Measurements from ENCODE around the gene CARD18.
"Not testable (repeated sequence)": the region's sequence is repeated elsewhere in the genome, so short reads cannot be mapped to it uniquely, and the experiment has no call there.

The CARD18 gene

DNA sequence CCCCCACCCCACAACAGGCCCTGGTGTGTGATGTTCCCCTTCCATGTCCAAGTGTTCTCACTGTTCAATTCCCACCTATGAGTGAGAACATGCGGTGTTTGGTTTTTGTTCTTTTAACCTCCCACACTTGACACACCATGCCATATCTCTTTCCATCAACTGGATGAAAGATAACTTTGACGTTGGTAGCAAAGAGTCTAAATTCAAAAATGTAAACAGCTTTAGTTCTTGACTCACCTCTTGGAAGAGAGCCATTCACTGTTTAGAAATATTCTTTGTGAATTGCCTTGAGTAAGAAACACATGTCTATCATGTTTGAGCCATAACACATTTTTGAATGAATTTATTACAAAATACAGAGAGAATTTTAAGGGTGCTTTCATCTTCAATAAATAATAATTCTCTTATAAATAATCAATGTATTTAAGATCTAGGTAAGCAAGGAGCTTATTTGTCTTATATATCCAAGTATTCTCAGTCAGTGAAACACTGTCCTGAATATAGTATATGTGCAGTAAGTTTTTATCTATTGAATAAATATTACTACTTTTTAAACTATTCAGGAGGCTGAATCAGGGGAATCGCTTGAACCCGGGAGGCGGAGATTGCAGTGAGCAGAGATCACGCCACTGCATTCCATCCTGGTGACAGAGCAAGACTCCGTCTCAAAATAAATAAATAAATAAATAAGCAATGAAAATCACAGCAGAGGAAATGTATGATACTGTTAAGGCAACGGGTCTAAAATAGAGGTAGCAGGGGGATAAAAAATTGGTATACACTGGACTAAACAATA lies 6.7 kb downstream of the CARD18 start:
- no peak for DNase-seq

DNA sequence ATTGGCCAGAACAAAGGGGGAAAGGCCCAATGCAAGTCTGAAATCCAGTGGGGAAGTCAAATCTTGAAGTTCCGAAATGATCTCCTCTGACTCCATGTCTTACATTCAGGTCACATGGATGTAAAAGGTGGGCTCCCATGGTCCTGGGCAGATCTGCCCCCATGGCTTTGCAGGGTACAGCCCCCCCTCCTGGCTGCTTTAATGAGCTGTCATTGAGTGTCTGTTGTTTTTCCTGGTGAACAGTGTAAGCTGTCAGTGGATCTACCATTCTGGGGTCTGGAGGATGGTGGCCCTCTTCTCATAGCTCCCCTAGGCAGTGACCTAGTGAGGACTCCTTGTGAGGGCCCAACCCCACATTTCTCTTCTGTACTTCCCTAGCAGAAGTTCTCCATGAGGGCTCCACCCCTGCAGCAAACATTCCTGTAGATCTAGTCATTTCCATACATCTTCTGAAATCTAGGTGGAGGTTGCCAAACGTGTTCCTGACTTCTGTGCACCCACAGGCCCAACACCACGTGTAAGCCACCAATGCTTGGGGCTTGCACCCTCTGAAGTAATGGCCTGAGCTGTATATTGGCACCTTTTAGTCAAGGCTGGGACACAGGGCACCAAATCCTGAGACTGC lies 9.3 kb downstream of the CARD18 start:
- no peak for DNase-seq

DNA sequence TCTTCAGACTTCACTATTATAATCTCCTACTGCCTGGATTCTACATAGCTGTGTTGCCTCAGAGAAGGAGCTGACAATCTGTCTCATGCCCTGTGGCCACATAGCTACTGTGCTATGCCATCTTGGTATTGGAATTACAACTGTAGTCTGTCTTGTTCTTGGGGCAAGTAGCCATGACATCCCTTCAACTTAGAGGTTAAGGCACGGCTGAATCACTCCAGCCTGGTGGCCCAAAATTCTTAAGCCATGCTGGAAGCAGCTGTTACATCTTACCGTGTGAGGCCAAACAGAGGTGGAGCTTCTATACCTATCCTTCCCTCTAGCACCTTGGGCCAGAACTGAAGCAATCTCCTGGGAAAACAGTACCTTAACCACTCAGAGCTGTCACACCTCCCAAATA lies 14.8 kb downstream of the CARD18 start:
- DNase-seq = no peak

DNA sequence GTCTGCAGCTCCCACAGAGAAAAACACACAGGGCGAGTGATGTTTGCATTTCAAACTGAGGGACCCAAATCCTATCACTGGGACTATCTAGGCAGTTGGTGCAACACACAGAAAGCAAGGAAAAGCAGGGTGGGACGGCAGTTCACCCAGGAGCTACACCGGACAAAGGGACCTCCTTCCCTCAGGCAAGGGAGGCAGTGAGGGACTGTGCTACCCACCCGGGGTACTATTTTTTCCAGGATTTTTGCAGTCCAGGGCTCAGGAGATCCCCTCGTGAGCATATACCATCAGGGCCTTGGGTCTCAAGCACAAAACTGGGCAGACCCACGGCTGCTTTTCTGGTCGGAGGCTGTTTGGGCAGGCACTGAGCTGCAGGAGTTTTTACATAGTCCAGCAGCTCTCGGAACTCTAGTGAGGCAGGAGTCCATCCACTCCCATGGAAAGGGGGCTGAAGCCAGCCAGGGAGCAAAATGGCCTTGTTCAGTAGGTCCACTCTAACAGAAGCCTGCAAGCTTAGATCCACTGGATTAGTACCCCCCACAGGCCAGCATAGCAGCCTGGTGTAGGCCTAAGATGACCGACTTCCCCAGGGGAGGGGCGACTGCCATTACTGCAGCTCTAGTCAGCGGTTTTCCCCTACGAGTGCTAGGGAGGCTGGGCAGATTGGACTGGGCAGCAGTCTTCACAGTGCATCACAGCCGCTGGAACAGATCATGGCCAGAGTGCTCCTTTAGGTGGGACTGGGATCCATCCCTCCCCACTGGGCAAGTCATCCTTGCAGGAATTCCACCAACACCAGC lies 28.2 kb downstream of the CARD18 start:
- DNase-seq = no peak

DNA sequence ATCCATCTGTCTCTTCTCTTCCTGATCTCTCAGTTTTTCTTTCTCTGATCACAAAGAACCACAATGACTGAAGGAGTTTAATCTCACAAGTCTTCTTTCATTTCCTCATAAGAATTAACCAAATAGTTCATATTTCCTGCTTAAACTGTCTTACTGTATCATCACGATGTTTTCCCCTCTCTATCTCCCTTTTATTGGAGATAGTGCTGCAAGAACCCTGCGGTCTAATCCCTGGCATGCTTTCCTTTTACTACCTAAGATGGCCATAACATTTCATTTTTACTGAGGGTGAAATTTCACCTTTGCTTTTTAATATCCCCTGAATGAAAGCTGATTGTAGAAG lies 28.9 kb downstream of the CARD18 start:
- no peak for DNase-seq

DNA sequence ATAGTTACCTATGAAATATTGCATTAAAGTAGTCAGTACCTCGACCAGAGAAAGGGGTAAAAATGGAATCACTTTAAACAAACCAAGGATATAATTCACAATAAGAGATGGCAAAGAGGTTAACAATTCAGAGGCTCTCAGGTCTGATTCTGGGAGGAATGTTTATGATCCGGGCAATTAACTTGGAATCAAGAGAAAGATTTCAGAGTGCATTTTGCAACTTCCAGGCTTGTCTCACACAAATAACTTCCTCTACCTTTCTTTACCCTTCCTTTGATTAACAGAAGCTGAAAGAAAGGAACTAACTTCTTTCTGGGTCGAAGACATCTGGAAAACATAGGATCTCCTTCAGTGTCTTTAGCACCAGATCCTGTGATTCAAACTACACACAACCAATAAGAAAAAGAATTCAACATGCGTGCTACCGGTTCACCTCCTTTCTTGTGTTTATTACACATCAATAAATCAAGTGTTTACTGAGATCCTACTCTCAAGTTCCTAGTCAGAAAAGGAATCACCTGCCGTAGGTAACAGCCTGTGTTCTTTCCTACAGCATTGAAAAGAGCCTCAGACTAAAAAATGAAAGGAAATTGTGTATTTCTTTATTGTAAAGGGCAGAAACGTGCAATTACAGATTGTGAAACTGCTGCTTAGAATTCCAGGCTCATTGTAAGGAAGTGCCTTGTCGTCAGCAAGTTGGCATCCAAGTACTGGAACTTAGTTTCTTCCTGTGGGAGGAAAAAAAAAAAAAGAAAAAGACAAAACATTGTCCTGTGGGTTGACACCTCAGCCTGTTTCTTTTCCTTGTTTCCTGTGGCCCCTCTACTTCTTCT lies 29.5 kb downstream of the CARD18 start:
- DNase-seq = no peak

DNA sequence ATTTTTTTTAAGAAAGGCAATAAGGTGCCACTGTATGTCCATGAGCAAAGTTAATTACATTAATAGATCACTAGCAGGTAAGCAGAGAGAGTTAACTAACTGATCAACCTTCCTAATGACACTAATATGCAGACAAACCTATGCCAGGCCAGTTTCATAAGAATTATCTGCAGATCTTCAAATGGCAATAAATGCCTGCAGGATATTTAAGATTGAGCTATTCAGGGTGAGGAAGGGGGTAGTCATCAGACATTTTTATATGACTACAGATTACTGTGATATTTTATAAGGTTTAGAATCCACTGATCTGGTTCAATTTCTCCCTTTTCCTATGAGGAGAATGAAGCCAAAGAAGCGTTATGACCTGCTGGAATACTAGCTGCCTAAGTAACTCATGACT lies 30.2 kb downstream of the CARD18 start:
- DNase-seq = no peak

DNA sequence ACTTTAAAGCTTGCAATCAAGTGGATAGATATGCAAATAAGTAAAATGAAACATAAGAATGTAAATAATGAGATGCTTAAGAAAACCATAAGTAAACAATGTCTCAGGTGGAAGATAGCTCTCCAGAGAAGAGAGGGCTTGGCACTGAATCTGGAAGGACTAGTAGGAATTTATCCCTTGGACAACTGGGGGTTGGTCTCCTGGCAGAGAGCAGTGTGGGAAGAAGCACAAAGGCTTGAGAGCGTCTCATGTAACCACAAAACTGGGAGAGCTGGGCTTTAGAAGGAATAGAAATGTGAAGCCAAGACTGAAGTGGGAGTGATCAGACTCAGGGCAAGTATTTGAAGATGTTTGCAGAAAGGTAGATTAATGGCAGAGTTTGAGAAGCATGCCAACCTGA lies 31.3 kb downstream of the CARD18 start:
- DNase-seq = no peak

DNA sequence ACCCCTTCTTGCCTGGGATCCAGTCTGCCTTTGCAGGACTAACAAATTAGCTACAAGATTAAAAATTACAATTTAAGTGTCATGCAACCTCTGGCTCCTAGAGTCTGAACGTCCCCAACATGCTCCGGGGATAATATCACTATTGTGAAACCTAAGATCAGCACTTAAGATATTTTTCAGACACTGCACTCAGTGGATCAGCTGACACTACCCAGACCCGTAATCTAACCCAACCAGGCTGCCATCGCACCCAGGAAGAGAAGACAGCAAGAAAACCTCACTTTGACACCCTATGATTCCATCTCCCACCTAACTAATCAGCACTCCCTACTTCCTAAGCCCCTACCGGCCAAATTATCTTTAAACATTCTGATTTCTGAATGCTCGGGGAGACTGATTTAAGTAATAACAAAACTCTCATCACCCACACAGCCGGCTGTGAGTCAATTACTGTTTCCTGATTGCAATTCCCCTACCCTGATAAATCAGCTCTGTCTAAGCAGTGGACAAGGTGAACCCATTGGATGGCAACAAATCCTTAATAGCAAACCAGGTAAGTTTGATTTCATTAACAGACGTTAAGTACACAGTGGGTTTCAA lies 32.2 kb downstream of the CARD18 start:
- DNase-seq = not testable (repeated sequence)

DNA sequence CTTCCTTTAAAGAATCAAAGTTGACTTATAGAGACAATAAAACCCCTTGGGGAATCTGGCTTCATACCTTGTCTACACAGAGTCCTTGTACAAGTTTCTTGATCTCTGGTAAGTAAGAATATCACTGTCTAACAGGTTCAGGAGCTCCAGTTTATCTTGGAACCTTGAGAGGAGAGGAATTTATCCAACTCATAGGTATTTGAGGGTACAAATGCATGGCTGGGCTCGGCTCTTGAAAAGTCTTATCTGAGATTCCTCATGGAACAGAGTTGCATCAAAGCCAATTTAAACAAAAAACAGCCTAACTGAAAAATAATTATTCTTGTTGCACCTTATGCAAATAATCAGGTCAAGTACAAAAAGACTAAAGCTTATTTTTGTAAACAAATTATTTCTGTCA lies 33.4 kb downstream of the CARD18 start:
- no peak for DNase-seq

DNA sequence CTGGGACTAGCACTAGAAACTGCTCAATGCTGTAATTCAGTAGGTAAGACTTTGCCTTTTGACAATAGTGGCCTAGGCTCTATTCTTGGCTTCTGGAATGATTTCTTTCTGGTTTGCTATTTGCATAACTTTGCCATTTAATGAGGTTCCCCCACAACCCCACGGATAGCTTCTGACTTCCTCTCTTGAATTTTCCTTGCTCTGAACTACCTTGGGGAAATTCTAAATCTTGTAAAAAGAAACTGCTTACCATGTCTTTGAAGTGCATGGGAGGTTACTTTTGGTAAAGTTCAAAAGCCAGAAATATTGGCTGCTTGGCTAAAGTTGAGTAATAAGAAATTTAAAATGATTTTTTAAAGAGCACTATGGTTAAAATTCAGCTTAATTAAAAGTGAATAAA lies 35.3 kb downstream of the CARD18 start:
- DNase-seq = no peak

DNA sequence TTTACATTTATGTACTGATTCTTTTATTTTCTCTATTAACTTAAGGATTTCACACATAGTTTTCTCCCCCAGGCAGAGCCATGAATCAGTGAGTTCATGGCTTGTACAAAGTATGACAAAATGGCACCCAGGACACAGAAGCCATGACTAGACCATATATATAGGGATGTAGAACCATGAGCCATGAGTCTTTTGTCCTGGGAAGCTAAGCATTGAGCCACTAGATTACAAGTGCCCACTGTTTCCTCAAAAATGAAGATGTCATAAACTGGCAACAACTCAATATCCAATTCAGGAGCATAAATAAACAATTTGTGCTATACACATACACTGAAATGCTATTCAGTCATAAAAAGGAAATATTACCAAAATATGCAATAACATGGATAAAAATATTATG lies 36.2 kb downstream of the CARD18 start:
- DNase-seq = no peak

DNA sequence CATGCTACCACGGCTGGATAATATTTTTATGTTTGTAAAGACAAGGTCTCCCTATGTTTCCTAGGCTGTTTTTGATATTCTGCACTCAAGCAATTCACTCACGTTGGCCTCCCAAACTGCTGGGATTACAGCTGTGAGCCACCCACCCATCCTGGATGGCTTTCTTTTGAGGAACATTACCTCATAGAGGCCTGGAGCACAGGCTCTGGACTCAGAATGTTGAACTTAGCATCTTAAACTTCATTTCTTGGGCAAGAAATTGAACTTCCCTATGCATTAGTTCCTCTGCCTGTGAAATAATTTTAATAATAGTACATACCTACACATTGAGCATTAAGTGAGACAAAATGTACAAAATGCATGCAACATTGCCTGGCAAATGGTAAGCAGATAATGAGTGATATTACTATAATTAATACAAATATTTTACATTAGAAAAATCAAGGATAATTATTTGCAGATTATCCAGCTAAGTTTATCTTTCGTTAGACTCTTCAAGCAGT lies 37.4 kb downstream of the CARD18 start:
- not testable (repeated sequence) for DNase-seq

DNA sequence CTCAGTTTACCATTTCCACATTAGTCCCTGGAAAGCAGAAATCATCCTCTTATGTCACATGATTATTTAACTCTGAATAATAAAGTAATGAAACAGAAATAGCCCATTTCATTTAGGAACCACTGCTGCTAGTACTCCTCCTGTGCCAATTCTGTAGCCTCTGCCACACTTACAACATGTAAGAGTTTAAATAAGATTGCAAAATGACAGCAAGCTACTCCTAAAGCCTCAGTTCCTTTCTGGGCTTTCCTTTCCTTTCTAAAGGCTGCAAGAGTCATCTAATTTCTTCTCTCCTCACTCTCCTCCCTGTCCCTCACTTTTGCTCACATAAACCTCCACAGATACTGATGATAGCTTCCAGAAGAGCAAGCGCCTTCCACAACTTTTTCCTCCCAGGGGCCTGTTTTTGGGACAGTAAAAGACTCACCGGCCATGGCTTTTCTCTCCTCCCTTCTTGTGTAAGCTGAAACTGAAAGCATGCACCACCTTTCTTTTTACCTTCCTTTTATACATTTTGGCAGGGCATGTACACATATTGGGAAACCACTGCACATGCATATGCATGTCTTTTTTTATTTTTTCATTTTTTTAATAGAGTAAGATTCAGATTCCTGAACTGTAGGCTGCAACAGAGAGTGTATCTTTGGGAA lies 38.5 kb downstream of the CARD18 start:
- DNase-seq = no peak

DNA sequence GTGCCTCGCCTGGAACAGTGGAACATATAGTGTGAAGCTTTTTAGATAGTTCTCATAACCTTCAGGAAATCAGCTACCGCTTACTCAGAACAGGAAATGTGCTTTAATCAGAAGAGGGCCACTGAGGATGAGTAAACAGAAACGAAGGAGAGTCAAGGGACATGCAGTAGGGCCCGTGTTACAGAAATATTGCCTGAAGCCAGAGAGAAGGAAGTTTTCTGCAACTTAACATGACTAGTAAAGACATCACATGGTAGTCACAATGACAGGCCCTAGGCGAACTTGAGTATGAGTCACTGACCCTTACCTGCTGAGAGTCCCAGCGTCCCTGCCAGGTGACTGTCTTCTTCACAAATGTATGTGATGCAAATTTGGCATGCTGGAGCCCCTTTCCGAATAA lies 39.4 kb downstream of the CARD18 start:
- no peak for DNase-seq

DNA sequence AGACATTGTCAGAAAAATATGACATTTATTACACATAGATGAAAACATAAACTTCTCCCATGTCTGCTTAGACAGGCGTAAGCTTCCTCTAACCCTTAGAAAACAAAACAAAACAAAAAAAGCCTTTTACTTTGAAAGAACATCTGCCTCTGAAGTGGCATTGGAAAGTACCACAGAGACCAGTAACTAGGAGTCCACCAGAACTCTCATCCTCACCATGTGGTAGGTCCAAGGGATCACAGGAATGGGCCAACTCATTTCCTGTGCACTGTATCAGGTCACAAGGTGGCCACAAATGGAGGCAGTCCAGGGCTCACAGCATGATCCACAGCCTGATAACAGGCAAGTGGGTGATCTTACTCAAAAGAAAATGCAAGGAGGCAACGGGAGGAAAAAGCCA lies 40.0 kb downstream of the CARD18 start:
- not testable (repeated sequence) for DNase-seq

DNA sequence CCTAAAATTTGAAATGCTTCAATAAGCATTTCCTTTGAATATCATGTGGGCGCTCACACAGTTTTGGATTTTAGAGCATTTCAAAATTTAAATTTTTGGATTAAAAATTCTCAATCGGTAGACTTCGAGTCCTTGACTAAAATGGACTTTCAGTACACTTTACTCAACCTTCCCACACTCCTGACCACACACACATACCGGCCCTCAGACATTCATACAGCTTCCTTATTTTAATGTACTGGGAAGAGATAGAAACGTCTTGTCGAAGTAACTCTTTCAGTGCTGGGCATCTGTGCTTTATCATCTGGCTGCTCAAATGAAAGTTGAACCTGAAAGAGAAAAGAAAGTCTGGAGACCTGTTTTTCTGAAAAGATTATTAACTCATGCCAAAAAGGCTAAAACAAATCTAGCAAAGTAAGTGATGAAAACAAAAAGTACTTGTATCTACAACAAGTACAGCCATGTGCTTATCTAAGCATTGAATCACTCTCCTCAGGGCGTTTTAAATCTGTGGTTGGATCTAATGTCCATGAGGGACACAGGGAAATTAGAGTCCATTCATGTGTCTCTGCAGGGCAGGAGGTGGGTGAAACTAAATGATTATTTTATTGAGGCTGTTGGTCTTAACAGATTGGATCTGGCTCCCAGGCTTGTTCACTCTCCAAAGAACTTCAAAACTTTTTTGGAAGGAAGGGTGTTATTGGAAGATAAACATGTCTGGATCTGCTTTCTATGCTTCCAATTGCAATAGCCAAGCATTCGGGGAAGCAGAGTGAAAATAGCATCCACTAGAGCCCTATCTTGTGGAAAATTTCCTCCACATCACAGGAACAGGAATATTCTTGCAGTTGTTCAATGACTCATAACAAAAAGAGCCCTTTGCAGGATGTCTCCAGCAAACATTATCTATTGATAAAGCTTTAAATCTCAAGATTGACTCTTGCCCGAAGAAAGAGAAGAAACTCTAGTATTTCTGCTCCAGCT lies 47.0 kb downstream of the CARD18 start:
- DNase-seq = no peak

Measured in KG1 (cell line).